ENCODE measurements around the gene AFAP1L1. TPM values are rescaled to one million over a fixed set of nuclear protein-coding genes. Genes with fewer than 3 reads are reported as not detected.

Gene AFAP1L1
- total and polyA plus RNA-seq, 10 of the 15 experiments (the other 5 are each of a cell fraction or from before 2014, with no cell fraction given): 0.11 TPM; not detected in 9

GRCh38 chr5:149257889-149258705 is 13.6 kb upstream of the AFAP1L1 start:
- no peak overlapping the region for H2AFZ ChIP-seq (ENCODE audit: control insufficient read depth, low read depth, low read length)
- FAIRE-seq (no peak), ATAC-seq (no peak), DNase-seq (ENCODE audit: low read depth, low spot score) (no peak)
- in situ Hi-C loops (cut with MboI) (no loop called here), intact Hi-C loops (cut with micrococcal nuclease; ENCODE audit: unreplicated experiment) (no loop called here)
- no peak overlapping the region for H3K9ac ChIP-seq (ENCODE audit: control insufficient read depth, insufficient read depth, low read length)
- SMC1A ChIA-PET (ENCODE audit: uncharacterized antibody, unreplicated experiment): no interaction called here
- H3K79me2 ChIP-seq (ENCODE audit: control insufficient read depth, insufficient read depth, low read length): no peaks in the 10 kb centered on the region
- POLR2A ChIA-PET: no interaction called here
- WGBS (ENCODE audit: insufficient coverage, insufficient replicate concordance, low lambda C conversion rate, missing lambda C conversion rate): 13% methylated on average over 10 of the region's 10 CpGs
- H3K9me3 ChIP-seq (replicated peaks; ENCODE audit: control insufficient read depth, insufficient read depth, low read length): no peaks in the 10 kb centered on the region
- no peaks in the 10 kb centered on the region; a peak in 1 of 4 replicates for H3K27me3 ChIP-seq (replicated peaks in 1 of 2; ENCODE audit: control insufficient read depth in 2 of 2, insufficient read depth in 2 of 2, low read length in 1 of 2)
- BruUV-seq (replicated peaks): no TSS peak
- CTCF ChIA-PET: no interaction called here
- RAD21 ChIA-PET (ENCODE audit: unreplicated experiment): no interaction called here
- H3K27ac ChIP-seq (ENCODE audit: control insufficient read depth, insufficient read depth): no peak overlapping the region
- no peaks in the 10 kb centered on the region for H3K36me3 ChIP-seq (ENCODE audit: control insufficient read depth in 2 of 2, insufficient read depth in 2 of 2, low read length in 1 of 2)
- H4K20me1 ChIP-seq (ENCODE audit: control insufficient read depth, insufficient read depth): no peaks in the 10 kb centered on the region
- no peaks in the 10 kb centered on the region for H3K4me1 ChIP-seq (ENCODE audit: control insufficient read depth, insufficient read depth, low read length)
- no peak overlapping the region for H3K4me3 ChIP-seq
- no peak overlapping the region for H3K4me2 ChIP-seq (ENCODE audit: control insufficient read depth, insufficient read depth)
- TF ChIP-seq ZNF384 (IDR thresholded peaks at IDR 0.05; ENCODE audit: borderline replicate concordance, low read depth, low read length): no peak
- TF ChIP-seq, protein P1, sequence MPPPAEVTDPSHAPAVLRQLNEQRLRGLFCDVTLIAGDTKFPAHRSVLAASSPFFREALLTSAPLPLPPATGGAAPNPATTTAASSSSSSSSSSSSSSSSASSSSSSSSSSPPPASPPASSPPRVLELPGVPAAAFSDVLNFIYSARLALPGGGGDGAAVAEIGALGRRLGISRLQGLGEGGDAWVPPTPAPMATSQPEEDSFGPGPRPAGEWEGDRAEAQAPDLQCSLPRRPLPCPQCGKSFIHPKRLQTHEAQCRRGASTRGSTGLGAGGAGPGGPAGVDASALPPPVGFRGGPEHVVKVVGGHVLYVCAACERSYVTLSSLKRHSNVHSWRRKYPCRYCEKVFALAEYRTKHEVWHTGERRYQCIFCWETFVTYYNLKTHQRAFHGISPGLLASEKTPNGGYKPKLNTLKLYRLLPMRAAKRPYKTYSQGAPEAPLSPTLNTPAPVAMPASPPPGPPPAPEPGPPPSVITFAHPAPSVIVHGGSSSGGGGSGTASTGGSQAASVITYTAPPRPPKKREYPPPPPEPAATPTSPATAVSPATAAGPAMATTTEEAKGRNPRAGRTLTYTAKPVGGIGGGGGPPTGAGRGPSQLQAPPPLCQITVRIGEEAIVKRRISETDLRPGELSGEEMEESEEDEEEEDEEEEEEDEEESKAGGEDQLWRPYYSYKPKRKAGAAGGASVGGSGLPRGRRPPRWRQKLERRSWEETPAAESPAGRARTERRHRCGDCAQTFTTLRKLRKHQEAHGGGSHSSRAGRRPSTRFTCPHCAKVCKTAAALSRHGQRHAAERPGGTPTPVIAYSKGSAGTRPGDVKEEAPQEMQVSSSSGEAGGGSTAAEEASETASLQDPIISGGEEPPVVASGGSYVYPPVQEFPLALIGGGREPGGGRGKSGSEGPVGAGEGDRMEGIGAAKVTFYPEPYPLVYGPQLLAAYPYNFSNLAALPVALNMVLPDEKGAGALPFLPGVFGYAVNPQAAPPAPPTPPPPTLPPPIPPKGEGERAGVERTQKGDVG (CRISPR knock-in tag; IDR thresholded peaks at IDR 0.05): no peak
- no peak for TF ChIP-seq RUNX3 (IDR thresholded peaks at IDR 0.05; ENCODE audit: low read length)
- no peak for TF ChIP-seq CREM (IDR thresholded peaks at IDR 0.05; ENCODE audit: low read depth)
- no peak for TF ChIP-seq BRCA1 (IDR thresholded peaks at IDR 0.05; ENCODE audit: low read depth, low read length)

Data from GM12878 (cell line).